ENCODE data around the gene AP1M1. TPM values are rescaled to one million over a fixed set of nuclear protein-coding genes. Genes with fewer than 3 reads are reported as not detected.

Gene AP1M1
- polyA plus RNA-seq, 3 donors, result 103 to 134 (median 133) TPM

GRCh38 chr19:16180611-16181010 lies 17.1 kb upstream of the AP1M1 start:
- H3K79me2 ChIP-seq (ENCODE audit: insufficient read depth, low read length), result peaks cover 5% of the 10 kb centered on the region
- peak overlapping the region in 1 of 7 donors; percentile 37 for H3K27ac Mint-ChIP-seq
- peaks cover 0 to 3% of the 10 kb centered on the region in 2 donors for H3K36me3 Mint-ChIP-seq
- H4K20me1 ChIP-seq (ENCODE audit: insufficient read depth, low read length), result no peaks in the 10 kb centered on the region
- 33% methylated on average over 1 of the region's 4 CpGs for WGBS (ENCODE audit: insufficient coverage)
- H3K9me3 ChIP-seq (replicated peaks in 1 of 2; ENCODE audit: control insufficient read depth in 1 of 2, insufficient read depth in 1 of 2, low read length in 2 of 2), result peaks cover 0 to 3% of the 10 kb centered on the region in 2 donors
- no peak for TF ChIP-seq CTCF (IDR thresholded peaks at IDR 0.05)
- H3K9me3 Mint-ChIP-seq, result peaks cover 0 to 6% (median 3%) of the 10 kb centered on the region in 7 donors
- no peak for DNase-seq
- no peak overlapping the region for H3K4me3 ChIP-seq (replicated peaks in 1 of 3; ENCODE audit: low read depth in 2 of 3, low read length in 3 of 3)
- no peaks in the 10 kb centered on the region for H3K27me3 ChIP-seq (ENCODE audit: control insufficient read depth in 2 of 2, insufficient read depth in 2 of 2, low read length in 2 of 2)
- no peak overlapping the region for H3K4me2 ChIP-seq (replicated peaks; ENCODE audit: extremely low read depth, low read length, poor library complexity, severe bottlenecking)
- peaks cover 11% of the 10 kb centered on the region for H3K4me1 Mint-ChIP-seq
- no peak overlapping the region for H2AFZ ChIP-seq (ENCODE audit: insufficient read depth, low read depth, low read length, poor library complexity, severe bottlenecking)
- no peak overlapping the region for H3K27ac ChIP-seq (ENCODE audit: low read depth in 1 of 2, low read length in 2 of 2)
- intact Hi-C loops (cut with micrococcal nuclease), result loop anchor here (5.0 to 10.0 kb wide), 5 partner anchors 68 to 556 kb away; partner anchors contain the start of gene RAB8A (in 1 of the 2)
- no peak overlapping the region for H3K4me3 Mint-ChIP-seq
- H3K4me1 ChIP-seq (ENCODE audit: control insufficient read depth in 1 of 2, insufficient read depth in 2 of 2, low read length in 2 of 2), result peaks cover 7 to 22% of the 10 kb centered on the region in 2 donors
- H3K9ac ChIP-seq (ENCODE audit: insufficient read depth, low read length, poor library complexity, severe bottlenecking), result no peak overlapping the region
- no peaks in the 10 kb centered on the region for H3K36me3 ChIP-seq (replicated peaks in 1 of 2; ENCODE audit: control insufficient read depth in 1 of 2, insufficient read depth in 2 of 2, low read length in 2 of 2)
- H3K27me3 Mint-ChIP-seq (ENCODE audit: low read depth in 3 of 3), result peaks cover 0 to 2% (median 0%) of the 10 kb centered on the region in 3 donors

- peak overlapping the region; percentile 12 to 97 (median 66) for H3K4me3 ChIP-seq (replicated peaks in 1 of 3; ENCODE audit: low read depth in 2 of 3, low read length in 3 of 3)
- peaks cover 43% of the 10 kb centered on the region for H3K79me2 ChIP-seq (ENCODE audit: insufficient read depth, low read length)
- H3K4me2 ChIP-seq (replicated peaks; ENCODE audit: extremely low read depth, low read length, poor library complexity, severe bottlenecking), result peak overlapping the region; percentile 92
- H4K20me1 ChIP-seq (ENCODE audit: insufficient read depth, low read length), result peaks cover 34% of the 10 kb centered on the region
- H3K36me3 ChIP-seq (replicated peaks in 1 of 2; ENCODE audit: control insufficient read depth in 1 of 2, insufficient read depth in 2 of 2, low read length in 2 of 2), result peaks cover 16 to 30% of the 10 kb centered on the region in 2 donors
- peak overlapping the region; percentile 91 for H3K9ac ChIP-seq (ENCODE audit: insufficient read depth, low read length, poor library complexity, severe bottlenecking)
- intact Hi-C loops (cut with micrococcal nuclease), result loop anchor here (2.0 to 10.0 kb wide), 7 partner anchors 72 to 560 kb away; partner anchors contain the start of gene RAB8A (in 2 of the 2)
- WGBS (ENCODE audit: insufficient coverage), result 42% methylated on average over 12 of the region's 18 CpGs
- H2AFZ ChIP-seq (ENCODE audit: insufficient read depth, low read depth, low read length, poor library complexity, severe bottlenecking), result peak overlapping the region; percentile 91
- peak overlapping the region; percentile 75 to 97 (median 84) for H3K27ac Mint-ChIP-seq
- peaks cover 21 to 36% of the 10 kb centered on the region in 2 donors for H3K36me3 Mint-ChIP-seq
- no peak for DNase-seq
- H3K4me1 ChIP-seq (ENCODE audit: control insufficient read depth in 1 of 2, insufficient read depth in 2 of 2, low read length in 2 of 2), result peaks cover 16 to 34% of the 10 kb centered on the region in 2 donors
- H3K9me3 Mint-ChIP-seq, result peaks cover 0 to 3% (median 0%) of the 10 kb centered on the region in 7 donors
- H3K27me3 Mint-ChIP-seq (ENCODE audit: low read depth in 3 of 3), result no peaks in the 10 kb centered on the region
- H3K27me3 ChIP-seq (ENCODE audit: control insufficient read depth in 2 of 2, insufficient read depth in 2 of 2, low read length in 2 of 2), result no peaks in the 10 kb centered on the region
- H3K4me3 Mint-ChIP-seq, result peak overlapping the region; percentile 90 to 92
- TF ChIP-seq CTCF (IDR thresholded peaks at IDR 0.05), result no peak
- peak overlapping the region in 1 of 2 donors; percentile 87 for H3K27ac ChIP-seq (ENCODE audit: low read depth in 1 of 2, low read length in 2 of 2)
- H3K4me1 Mint-ChIP-seq, result peaks cover 27% of the 10 kb centered on the region
- H3K9me3 ChIP-seq (replicated peaks in 1 of 2; ENCODE audit: control insufficient read depth in 1 of 2, insufficient read depth in 1 of 2, low read length in 2 of 2), result no peaks in the 10 kb centered on the region
Measured at GRCh38 chr19:16184665-16185122, 13.0 kb upstream of the AP1M1 start.
